C4-2B (cell line): ENCODE results near the gene CCR4.

Experiments
- ZFX ChIP-seq: fragments of 450-650 bp; IDR thresholded peaks from 2 replicates; pipeline ENCODE4 v1.6.1; 2017
- TF ChIP-seq, protein P1 (sequence below): fragments of 450-650 bp; conservative IDR thresholded peaks from 2 replicates; pipeline ENCODE4 v1.5.1; 2017; ENCODE audit warnings: mild to moderate bottlenecking

DNA sequence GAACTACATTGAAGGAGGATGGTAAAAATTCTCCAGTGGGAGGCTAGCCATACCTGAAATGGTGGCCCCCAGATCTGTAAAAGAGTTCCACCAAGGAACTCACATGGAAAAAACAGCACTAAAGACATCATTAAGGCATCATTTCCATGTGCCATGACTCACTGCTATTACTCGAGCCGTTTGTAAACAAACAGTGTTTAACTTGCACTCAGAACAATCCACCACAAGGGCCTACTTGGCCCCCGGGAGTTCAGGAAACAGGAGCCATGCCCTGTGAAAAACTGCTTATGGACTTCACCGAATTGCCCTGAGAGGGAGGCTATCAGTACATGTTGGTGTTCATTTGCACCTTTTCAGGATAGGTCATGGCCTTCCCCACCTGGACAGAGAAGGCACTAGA is 18.2 kb downstream of the CCR4 start:
- TF ChIP-seq, protein P1, sequence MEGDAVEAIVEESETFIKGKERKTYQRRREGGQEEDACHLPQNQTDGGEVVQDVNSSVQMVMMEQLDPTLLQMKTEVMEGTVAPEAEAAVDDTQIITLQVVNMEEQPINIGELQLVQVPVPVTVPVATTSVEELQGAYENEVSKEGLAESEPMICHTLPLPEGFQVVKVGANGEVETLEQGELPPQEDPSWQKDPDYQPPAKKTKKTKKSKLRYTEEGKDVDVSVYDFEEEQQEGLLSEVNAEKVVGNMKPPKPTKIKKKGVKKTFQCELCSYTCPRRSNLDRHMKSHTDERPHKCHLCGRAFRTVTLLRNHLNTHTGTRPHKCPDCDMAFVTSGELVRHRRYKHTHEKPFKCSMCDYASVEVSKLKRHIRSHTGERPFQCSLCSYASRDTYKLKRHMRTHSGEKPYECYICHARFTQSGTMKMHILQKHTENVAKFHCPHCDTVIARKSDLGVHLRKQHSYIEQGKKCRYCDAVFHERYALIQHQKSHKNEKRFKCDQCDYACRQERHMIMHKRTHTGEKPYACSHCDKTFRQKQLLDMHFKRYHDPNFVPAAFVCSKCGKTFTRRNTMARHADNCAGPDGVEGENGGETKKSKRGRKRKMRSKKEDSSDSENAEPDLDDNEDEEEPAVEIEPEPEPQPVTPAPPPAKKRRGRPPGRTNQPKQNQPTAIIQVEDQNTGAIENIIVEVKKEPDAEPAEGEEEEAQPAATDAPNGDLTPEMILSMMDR = no peak
- no peak for TF ChIP-seq ZFX
